Stimulated activated CD4-positive, alpha-beta T cell treated with anti-CD3 and anti-CD28 coated beads, TNF-alpha, amount 100 ng/mL, for 4 hours (primary cell): ENCODE measurements around the gene LACTBL1.
"Not testable (repeated sequence)": the region's sequence is repeated elsewhere in the genome, so short reads cannot be mapped to it uniquely, and the experiment has no call there.

Experiments used
- DNase-seq, 3 experiments: peaks; one replicate each; pipeline ENCODE4 v3.0.0-alpha.2; 2020; ENCODE audit warnings: low read depth in 3 of 3

LACTBL1 gene

GRCh38 chr1:22976461-22977243, 4.0 kb upstream of the LACTBL1 start:
- peak in 2 of 3 experiments; percentile 3 to 8 for DNase-seq

DNA sequence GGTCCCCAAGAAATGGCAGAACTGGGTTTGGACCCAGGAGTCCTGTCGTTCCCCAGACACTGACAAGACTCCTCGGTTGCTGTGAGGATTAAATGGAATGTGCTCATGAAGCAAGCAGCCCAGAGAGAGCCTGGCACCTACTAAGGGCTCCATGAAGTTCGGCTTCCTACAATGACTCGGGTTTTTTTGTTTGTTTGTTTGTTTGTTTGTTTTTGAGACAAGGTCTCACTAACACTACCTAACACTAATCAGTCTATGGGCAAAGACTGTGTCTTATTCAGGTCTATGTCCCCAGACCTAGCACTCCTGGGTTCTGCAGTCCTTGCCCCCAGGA, 3.4 kb upstream of the LACTBL1 start:
- DNase-seq = no peak

GRCh38 chr1:22975694-22976093, 3.0 kb upstream of the LACTBL1 start:
- no peak for DNase-seq

GRCh38 chr1:22971611-22972405, 858 bp downstream of the LACTBL1 start:
- no peak for DNase-seq

DNA sequence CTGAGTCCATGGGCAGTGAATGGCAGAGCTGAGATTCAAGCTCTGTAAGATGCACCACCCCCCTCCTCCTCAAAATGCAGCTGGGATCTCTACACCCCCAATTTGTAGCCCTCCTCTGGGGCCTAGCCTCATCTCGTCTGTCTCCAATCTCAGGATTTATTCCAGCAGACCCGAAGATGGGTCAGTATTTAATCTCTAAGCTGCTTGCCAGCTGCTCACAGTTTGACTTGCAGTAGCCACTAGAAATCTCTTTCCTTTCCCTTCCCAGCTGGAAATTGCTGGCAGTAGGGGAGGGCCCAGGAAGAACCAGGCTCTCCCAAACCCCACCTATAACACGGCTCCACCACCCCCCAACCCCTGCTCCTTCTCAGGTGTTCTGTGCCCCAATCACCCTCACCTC, 1.5 kb downstream of the LACTBL1 start:
- no peak for DNase-seq

GRCh38 chr1:22970096-22970495, 2.6 kb downstream of the LACTBL1 start:
- no peak for DNase-seq

DNA sequence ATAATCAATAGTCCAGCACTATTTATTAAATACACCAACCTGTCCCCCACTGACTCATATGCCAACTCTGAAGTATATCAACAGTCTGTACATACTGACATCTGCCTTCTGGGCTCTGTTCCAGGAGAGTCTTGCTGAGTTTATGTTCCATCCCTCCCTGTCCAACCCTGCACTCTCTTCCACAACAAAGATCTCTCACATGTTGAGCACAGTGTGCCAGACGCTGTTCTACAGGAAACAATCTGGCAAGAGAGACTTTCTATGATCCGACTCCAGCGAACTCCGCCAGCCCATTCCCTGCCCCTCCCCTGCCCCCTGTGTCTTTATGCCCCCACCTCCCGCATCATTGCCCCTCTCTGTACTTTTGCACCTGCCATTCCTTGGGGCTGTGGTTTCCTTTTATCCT, 3.4 kb downstream of the LACTBL1 start:
- DNase-seq = no peak

DNA sequence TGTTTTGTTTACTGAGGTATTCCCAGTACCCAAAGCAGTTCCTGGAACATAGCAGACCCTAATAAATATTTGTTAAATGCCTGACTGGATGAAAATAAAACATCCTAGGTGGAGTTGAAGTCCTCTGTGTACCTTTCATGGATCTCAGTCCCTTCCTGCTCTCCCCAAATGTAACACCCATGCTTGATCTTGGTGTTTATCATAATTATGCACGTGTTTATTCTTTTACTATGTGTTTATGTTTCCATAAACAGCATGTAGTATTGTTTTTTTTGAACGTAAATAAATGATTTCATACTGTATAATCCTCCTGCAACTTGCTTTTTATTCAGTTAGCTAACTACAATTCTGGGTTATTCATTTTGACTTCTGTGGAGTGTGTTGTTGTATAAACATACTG, 4.8 kb downstream of the LACTBL1 start:
- no peak for DNase-seq

- DNase-seq = no peak
These were observed 6.4 kb downstream of the LACTBL1 start for GRCh38 chr1:22966309-22966708.

GRCh38 chr1:22963044-22963677, 9.5 kb downstream of the LACTBL1 start:
- no peak for DNase-seq

DNA sequence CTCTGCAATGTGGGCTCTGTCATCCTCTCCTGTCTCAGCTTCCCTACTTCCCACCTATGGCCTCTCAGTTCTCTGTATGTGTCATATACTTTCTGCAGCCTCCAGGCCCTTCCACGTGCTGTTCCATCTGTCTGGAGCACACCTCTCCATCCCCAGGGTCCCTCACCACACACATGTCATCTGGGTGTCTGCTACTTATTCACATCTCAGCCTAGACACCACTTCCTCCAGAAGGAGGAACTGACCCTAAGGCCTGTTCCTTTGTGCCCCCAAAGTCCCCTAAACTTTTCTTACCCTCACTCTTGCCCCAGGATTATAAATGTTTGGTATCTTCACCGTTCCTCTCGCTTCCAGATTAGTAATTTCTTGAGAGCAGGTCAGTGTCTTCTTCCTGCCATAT, 10.1 kb downstream of the LACTBL1 start:
- no peak for DNase-seq

DNA sequence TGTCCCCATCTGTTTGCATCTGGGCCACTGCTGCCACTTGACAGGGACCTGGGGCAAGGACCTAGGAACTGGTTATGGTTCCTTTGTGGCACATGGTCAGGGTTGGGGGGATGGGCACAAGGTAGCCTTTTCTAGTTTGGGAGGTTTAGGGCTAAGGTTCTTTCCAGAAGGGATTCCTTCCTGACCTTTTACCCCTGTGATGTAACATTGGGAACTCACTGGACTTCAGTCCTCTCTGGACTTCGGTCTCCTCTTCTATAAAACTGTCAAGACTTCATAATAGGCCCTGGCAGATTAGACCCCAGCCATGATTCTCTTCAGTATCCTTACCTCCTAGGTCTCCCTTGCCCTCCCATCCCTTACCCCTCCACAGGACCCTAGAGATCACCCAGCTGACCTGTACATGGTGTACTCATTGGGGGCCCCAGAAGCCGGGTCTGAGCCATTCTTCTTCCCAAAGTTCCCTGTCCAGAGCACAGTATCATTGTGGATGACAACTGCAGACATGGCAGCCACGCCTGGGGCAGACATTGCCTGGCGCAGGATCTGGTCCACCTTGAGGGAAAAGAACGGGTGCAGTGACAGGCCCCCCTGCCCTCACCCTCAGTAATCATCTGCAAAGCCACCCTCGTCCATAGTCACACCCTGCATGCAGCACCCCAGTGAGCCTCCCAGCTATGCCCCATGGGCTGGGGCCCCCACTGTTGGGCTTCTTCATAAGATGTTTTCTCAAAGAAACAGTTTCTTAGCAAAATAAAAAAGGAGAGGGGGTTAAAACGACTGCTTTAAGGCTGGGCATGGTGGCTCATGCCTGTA, 12.9 kb downstream of the LACTBL1 start:
- no peak for DNase-seq

- DNase-seq = no peak
These were observed 14.1 kb downstream of the LACTBL1 start for GRCh38 chr1:22958556-22958955.

- DNase-seq = no peak
These were observed 15.6 kb downstream of the LACTBL1 start for GRCh38 chr1:22957066-22957465.

- no peak for DNase-seq
These were observed 17.5 kb downstream of the LACTBL1 start for GRCh38 chr1:22955146-22955545.

DNA sequence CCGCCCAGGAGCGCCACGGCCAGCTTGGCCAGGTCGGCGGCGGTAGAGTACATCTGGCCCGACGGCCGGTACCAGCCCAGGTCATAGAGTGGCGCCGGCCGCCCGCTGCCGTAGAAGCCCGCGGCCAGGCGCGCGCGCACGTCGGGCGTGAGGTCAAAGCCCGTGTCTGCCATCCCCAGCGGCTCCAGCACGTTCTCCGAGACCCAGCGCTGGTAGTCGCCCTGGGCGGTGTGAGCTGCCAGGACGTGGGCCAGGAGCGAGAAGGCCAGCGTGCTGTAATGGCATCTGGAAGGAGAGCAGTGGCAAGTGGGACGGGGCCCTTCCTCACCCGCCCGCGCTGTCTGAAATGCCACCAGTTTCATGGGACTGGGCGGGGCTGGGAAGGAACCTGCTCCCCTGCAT, 18.9 kb downstream of the LACTBL1 start:
- no peak for DNase-seq

GRCh38 chr1:22953057-22953739, 19.5 kb downstream of the LACTBL1 start:
- DNase-seq = no peak

GRCh38 chr1:22952694-22953056, 20.0 kb downstream of the LACTBL1 start:
- no peak for DNase-seq

- no peak for DNase-seq
These were observed 20.9 kb downstream of the LACTBL1 start for GRCh38 chr1:22951796-22952195.

DNA sequence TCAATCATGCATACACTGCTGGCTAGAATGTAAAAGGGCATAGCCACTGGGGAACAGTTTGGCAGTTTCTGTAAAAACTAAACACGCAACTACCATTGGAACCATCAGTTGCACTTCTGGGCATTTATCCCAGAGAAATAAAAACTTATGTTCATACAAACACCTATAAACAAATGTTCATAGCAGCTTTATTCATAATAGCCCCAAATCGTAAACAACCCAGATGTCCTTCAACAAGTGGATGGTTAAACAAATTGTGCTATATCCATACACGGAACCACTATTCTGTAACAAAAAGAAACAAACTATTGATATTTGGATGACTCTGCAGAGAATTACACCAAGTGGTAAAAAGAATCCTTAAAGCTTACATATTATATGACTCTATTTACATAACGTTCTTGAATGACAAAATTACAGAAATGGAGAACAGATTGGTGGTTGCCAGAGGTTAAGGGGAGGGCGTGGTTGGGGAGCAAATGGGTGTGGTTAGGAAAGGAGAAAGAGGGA, 22.8 kb downstream of the LACTBL1 start:
- DNase-seq = no peak

DNA sequence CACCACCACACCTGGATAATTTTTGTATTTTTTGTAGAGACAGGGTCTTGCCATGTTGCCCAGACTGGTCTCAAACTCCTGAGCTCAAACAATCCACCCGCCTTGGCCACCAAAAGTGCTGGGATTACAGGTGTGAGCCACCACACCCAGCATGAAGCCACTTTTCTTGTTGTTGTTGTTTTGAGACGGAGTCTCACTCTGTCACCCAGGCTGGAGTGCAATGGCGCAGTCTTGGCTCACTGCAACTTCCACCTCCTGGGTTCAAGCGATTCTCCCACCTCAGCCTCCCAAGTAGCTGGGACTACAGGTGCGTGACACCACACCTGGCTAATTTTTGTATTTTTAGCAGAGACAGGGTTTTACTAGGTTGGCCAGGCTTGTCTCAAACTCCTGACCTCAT, 27.5 kb downstream of the LACTBL1 start:
- not testable (repeated sequence) for DNase-seq
